Lung (tissue), 12 donors: ENCODE data around the gene SENP7. TPM values are rescaled to one million over a fixed set of nuclear protein-coding genes. Genes with fewer than 3 reads are reported as not detected.

Experiments
- ATAC-seq: fragments of 200-7000 bp; cut with Tn5 transposase; one replicate; pipeline ENCODE4 v1.9.1; 2020; ENCODE audit warnings: moderate number of reproducible peaks; ENCODE audit not compliant: insufficient read depth, low FRiP score
- DNase-seq, 3 donors: peaks; one replicate each; pipeline ENCODE4 v3.0.0-alpha.2; 2013 to 2017
- H3K27ac ChIP-seq, 2 donors: one replicate each; pipeline ENCODE4 v1.5.1; 2013; ENCODE audit warnings: mild to moderate bottlenecking in 2 of 2, moderate library complexity in 2 of 2, control low read depth in 1 of 2, inconsistent platforms in 1 of 2, low read depth in 1 of 2, low read length in 1 of 2
- H3K27me3 ChIP-seq, 3 donors: one replicate each; pipeline ENCODE4 v1.5.1; 2013; ENCODE audit warnings: low read length in 2 of 3; ENCODE audit not compliant: control insufficient read depth in 3 of 3, insufficient read depth in 3 of 3
- H3K36me3 ChIP-seq, 4 donors: one replicate each; pipeline ENCODE4 v1.5.1; 2013; ENCODE audit warnings: low read length in 4 of 4, mild to moderate bottlenecking in 1 of 4, moderate library complexity in 1 of 4; ENCODE audit not compliant: control insufficient read depth in 4 of 4, insufficient read depth in 4 of 4
- H3K4me1 ChIP-seq, 5 donors: one replicate each; pipeline ENCODE4 v1.5.1; 2013; ENCODE audit warnings: low read length in 5 of 5, mild to moderate bottlenecking in 2 of 5, moderate library complexity in 1 of 5; ENCODE audit not compliant: control insufficient read depth in 5 of 5, insufficient read depth in 5 of 5
- H3K4me3 ChIP-seq: one replicate; pipeline ENCODE4 v1.5.1; 2013; ENCODE audit warnings: mild to moderate bottlenecking, control low read depth, moderate library complexity
- H3K9ac ChIP-seq, 2 donors: one replicate each; pipeline ENCODE4 v1.5.1; 2013; ENCODE audit warnings: low read length in 2 of 2, control low read depth in 1 of 2; ENCODE audit not compliant: insufficient read depth in 1 of 2
- H3K9me3 ChIP-seq, 4 donors: one replicate each; pipeline ENCODE4 v1.5.1; 2013; ENCODE audit warnings: low read length in 3 of 4, mild to moderate bottlenecking in 1 of 4, moderate library complexity in 1 of 4; ENCODE audit not compliant: control insufficient read depth in 4 of 4, insufficient read depth in 3 of 4
- CTCF ChIP-seq: IDR thresholded peaks from 2 replicates; pipeline ENCODE4 v1.5.1; 2012; ENCODE audit warnings: mild to moderate bottlenecking; ENCODE audit errors: control extremely low read depth, extremely low read depth
- WGBS, 2 donors: extraction: QIAGEN DNeasy Blood & Tissue Kit; methylation state at CpG; one replicate each; pipeline ENCODE4 v1.1.7; 2013; 5-methylcytosine and 5-hydroxymethylcytosine counted together
- polyA plus RNA-seq, 2 donors: library from polyadenylated mRNA; stranded (reverse); fragments of 200-250 nt; gene quantifications; one replicate each; pipeline ENCODE4 v1.2.1, GENCODE V29; 2013
- total RNA-seq, 2 donors: library from RNA; depleted of rRNA in 1 of 2; stranded (reverse); fragments of >200 nt in 1 of 2; gene quantifications; one replicate each; pipeline ENCODE4 v1.2.1, GENCODE V29; 2014 to 2021
- donor health status: control.
- donor health status: control.
- donor health status: Bipolar disorder and iron deficiency.
- donor health status: healthy.
- donor health status: DM: yes; HTN: yes; CAD: no.

The SENP7 gene
- total and polyA plus RNA-seq, 4 donors: 6.0 to 73.9 (median 11.8) TPM

- H3K36me3 ChIP-seq: no peaks in the 10 kb centered on the region
- TF ChIP-seq CTCF: no peak
- no peaks in the 10 kb centered on the region for H3K4me1 ChIP-seq
- H3K9me3 ChIP-seq: peaks cover 0 to 3% (median 0%) of the 10 kb centered on the region in 4 donors
- H3K27me3 ChIP-seq: no peaks in the 10 kb centered on the region
- H3K4me3 ChIP-seq: no peak overlapping the region
- H3K27ac ChIP-seq: no peak overlapping the region
- DNase-seq: no peak
- no peak overlapping the region for H3K9ac ChIP-seq
- WGBS, 2 donors: 70 to 81% methylated on average over 9 of the region's 9 CpGs
- no peak for ATAC-seq
These were observed 20.0 kb upstream of the SENP7 start for GRCh38 chr3:101532783-101533602.

- Histone ChIP-seq H3K4me1 (no peaks in the 10 kb centered on the region), H3K9me3 (peaks cover 0 to 3% (median 0%) of the 10 kb centered on the region in 4 donors), H3K27ac (no peak overlapping the region), H3K4me3 (no peak overlapping the region), H3K36me3 (no peaks in the 10 kb centered on the region), H3K27me3 (no peaks in the 10 kb centered on the region), H3K9ac (no peak overlapping the region)
- DNase-seq (no peak), ATAC-seq (no peak)
- 16 to 46% methylated on average over 2 of the region's 2 CpGs for WGBS, 2 donors
- TF ChIP-seq CTCF: no peak
These were observed 18.6 kb upstream of the SENP7 start for GRCh38 chr3:101531473-101532086.

- H3K36me3 ChIP-seq: no peaks in the 10 kb centered on the region
- H3K4me1 ChIP-seq: no peaks in the 10 kb centered on the region
- H3K9me3 ChIP-seq: peaks cover 0 to 3% (median 0%) of the 10 kb centered on the region in 4 donors
- no peak overlapping the region for H3K4me3 ChIP-seq
- no peak for DNase-seq
- H3K27ac ChIP-seq: no peak overlapping the region
- no peak for TF ChIP-seq CTCF
- no peak overlapping the region for H3K9ac ChIP-seq
- 47 to 57% methylated on average over 2 of the region's 2 CpGs for WGBS, 2 donors
- ATAC-seq: no peak
- no peaks in the 10 kb centered on the region for H3K27me3 ChIP-seq
These were observed 17.7 kb upstream of the SENP7 start for GRCh38 chr3:101530686-101531047.
